GM18519 (cell line): Measurements from ENCODE around the gene CKMT1B.
"Not testable (repeated sequence)": the region's sequence is repeated elsewhere in the genome, so short reads cannot be mapped to it uniquely, and the experiment has no call there.

Source experiments
- ATAC-seq: cut with Tn5 transposase; IDR thresholded peaks from one replicate; pipeline ENCODE4 v1.9.1; 2021; ENCODE audit warnings: mild to moderate bottlenecking, moderate library complexity; ENCODE audit not compliant: unreplicated experiment, low FRiP score

The CKMT1B gene

GRCh38 chr15:43626937-43627336, 33.1 kb downstream of the CKMT1B start:
- not testable (repeated sequence) for ATAC-seq

GRCh38 chr15:43638464-43639204, 44.8 kb downstream of the CKMT1B start:
- not testable (repeated sequence) for ATAC-seq
